Left kidney (tissue), 8 donors: Measurements from ENCODE around the gene GFI1B. TPM values are rescaled to one million over a fixed set of nuclear protein-coding genes. Genes with fewer than 3 reads are reported as not detected.

Experiments
- DNase-seq: peaks from one replicate; pipeline ENCODE4 v3.0.0-alpha.2; 2013
- long read RNA-seq, 8 donors: transcript quantifications; one replicate each; lab custom pipeline, GENCODE V29; 2026
- polyA plus RNA-seq: library from polyadenylated mRNA; unstranded; fragments of 120-200 nt; gene quantifications from one replicate; pipeline ENCODE4 v1.2.1, GENCODE V29; 2013; ENCODE audit not compliant: insufficient read length

Gene GFI1B
- 0.52 TPM for polyA plus RNA-seq
- long read RNA-seq, donor 1: 0 reads
- long read RNA-seq, donor 2: 0 reads
- long read RNA-seq, donor 3: 0 reads
- long read RNA-seq, donor 4: 0 reads
- long read RNA-seq, donor 5: 0 reads
- long read RNA-seq, donor 6: 0 reads
- long read RNA-seq, donor 7: 0 reads
- long read RNA-seq, donor 8: 0 reads

GRCh38 chr9:132978451-132979131 is at the start of gene GFI1B:
TSS of gene GFI1B (plus strand) at chr9:132978694. CDS start at chr9:132986679, 7,985 bp downstream.
- DNase-seq: no peak

- DNase-seq: no peak
Observed at GRCh38 chr9:132931178-132931735, 47.2 kb upstream of the GFI1B start.

GRCh38 chr9:132935026-132935425 is 43.5 kb upstream of the GFI1B start:
- no peak for DNase-seq

- DNase-seq: no peak
Observed at GRCh38 chr9:132937463-132937901, 41.0 kb upstream of the GFI1B start.

- DNase-seq: no peak
Observed at GRCh38 chr9:132939169-132939568, 39.3 kb upstream of the GFI1B start.

GRCh38 chr9:132942541-132943182 is 35.8 kb upstream of the GFI1B start:
- no peak for DNase-seq

- DNase-seq: no peak
Observed at GRCh38 chr9:132943651-132944293, 34.7 kb upstream of the GFI1B start.

- DNase-seq: peak; percentile 94
Observed at GRCh38 chr9:132944294-132945185, 34.0 kb upstream of the GFI1B start, which contains the start of gene TSC1. TSS of gene TSC1 (minus strand) at chr9:132944616. CDS start at chr9:132928872, 15,744 bp downstream.

GRCh38 chr9:132945186-132946130 is 33.0 kb upstream of the GFI1B start:
- no peak for DNase-seq

GRCh38 chr9:132946211-132946610 is 32.3 kb upstream of the GFI1B start:
- no peak for DNase-seq

GRCh38 chr9:132946631-132947295 is 31.7 kb upstream of the GFI1B start:
- DNase-seq: peak; percentile 22

GRCh38 chr9:132947756-132948155 is 30.7 kb upstream of the GFI1B start:
- DNase-seq: no peak

- DNase-seq: no peak
Observed at GRCh38 chr9:132948482-132949050, 29.9 kb upstream of the GFI1B start.

- DNase-seq: no peak
Observed at GRCh38 chr9:132949709-132950108, 28.8 kb upstream of the GFI1B start.

- no peak for DNase-seq
Observed at GRCh38 chr9:132955123-132955522, 23.4 kb upstream of the GFI1B start.

- no peak for DNase-seq
Observed at GRCh38 chr9:132955768-132956167, 22.7 kb upstream of the GFI1B start.

- no peak for DNase-seq
Observed at GRCh38 chr9:132957805-132958204, 20.7 kb upstream of the GFI1B start.

GRCh38 chr9:132961002-132961401 is 17.5 kb upstream of the GFI1B start:
- no peak for DNase-seq

- DNase-seq: no peak
Observed at GRCh38 chr9:132965478-132965877, 13.0 kb upstream of the GFI1B start.
